Measurements from ENCODE around the gene ZC3H18. TPM values are rescaled to one million over a fixed set of nuclear protein-coding genes. Genes with fewer than 3 reads are reported as not detected.

Gene ZC3H18
- total and polyA plus RNA-seq, 2 experiments from 2014 or later = 26.8 to 26.9 TPM

DNA sequence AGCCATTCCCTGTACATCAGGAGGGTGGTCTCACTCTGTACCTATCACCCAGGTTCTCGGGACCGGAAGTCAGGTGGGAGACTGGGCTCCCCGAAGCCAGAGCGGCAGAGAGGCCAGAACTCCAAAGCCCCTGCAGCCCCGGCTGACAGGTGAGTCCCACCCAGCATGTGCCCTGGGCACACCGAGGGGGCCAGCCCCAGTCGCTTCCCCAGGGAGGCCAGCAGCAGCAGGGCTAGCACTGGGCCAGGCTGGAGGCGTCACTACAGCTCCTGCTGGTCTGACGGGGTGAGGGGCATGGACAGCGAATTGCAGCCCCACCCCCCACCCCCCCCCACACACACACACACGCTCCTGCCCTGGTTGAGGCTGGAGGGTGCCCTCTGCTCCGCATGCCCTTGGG is 60.2 kb downstream of the ZC3H18 start:
- TF ChIP-seq, protein P1, sequence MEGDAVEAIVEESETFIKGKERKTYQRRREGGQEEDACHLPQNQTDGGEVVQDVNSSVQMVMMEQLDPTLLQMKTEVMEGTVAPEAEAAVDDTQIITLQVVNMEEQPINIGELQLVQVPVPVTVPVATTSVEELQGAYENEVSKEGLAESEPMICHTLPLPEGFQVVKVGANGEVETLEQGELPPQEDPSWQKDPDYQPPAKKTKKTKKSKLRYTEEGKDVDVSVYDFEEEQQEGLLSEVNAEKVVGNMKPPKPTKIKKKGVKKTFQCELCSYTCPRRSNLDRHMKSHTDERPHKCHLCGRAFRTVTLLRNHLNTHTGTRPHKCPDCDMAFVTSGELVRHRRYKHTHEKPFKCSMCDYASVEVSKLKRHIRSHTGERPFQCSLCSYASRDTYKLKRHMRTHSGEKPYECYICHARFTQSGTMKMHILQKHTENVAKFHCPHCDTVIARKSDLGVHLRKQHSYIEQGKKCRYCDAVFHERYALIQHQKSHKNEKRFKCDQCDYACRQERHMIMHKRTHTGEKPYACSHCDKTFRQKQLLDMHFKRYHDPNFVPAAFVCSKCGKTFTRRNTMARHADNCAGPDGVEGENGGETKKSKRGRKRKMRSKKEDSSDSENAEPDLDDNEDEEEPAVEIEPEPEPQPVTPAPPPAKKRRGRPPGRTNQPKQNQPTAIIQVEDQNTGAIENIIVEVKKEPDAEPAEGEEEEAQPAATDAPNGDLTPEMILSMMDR (IDR thresholded peaks at IDR 0.05; ENCODE audit: low read depth, low read length) = no peak
- DNase-seq (ENCODE audit: low read depth in 1 of 2, low spot score in 1 of 2) = no peak
- Histone ChIP-seq H3K9me3 (ENCODE audit: low read depth) (no peaks in the 10 kb centered on the region), H3K27ac (no peak overlapping the region), H3K4me1 (ENCODE audit: low read depth) (peaks cover 4% of the 10 kb centered on the region), H3K4me3 (no peak overlapping the region), H3K27me3 (peaks cover 22% of the 10 kb centered on the region), H3K36me3 (peaks cover 25% of the 10 kb centered on the region)

DNA sequence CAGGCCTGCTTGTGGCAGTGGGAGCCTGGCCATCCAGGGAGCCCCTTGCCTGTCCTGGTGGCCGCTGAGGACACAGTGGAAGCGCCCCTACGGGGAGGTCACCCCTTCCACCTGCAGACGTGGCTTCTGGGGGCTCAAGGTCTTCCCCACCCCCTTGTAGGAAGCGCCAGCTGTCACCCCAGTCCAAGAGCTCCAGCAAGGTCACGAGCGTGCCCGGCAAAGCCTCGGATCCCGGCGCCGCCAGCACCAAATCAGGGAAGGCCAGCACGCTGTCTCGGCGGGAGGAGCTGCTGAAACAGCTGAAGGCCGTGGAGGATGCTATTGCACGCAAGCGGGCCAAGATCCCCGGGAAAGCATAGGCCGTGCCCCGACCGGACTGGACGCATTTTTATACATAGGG is 60.7 kb downstream of the ZC3H18 start:
- H3K27me3 ChIP-seq = peaks cover 27% of the 10 kb centered on the region
- H3K36me3 ChIP-seq = peaks cover 24% of the 10 kb centered on the region
- no peak for DNase-seq (ENCODE audit: low read depth in 1 of 2, low spot score in 1 of 2)
- H3K4me1 ChIP-seq (ENCODE audit: low read depth) = peaks cover 4% of the 10 kb centered on the region
- TF ChIP-seq, protein P1 (IDR thresholded peaks at IDR 0.05; ENCODE audit: low read depth, low read length) = no peak
- H3K9me3 ChIP-seq (ENCODE audit: low read depth) = no peaks in the 10 kb centered on the region
- no peak overlapping the region for H3K4me3 ChIP-seq
- no peak overlapping the region for H3K27ac ChIP-seq

DNA sequence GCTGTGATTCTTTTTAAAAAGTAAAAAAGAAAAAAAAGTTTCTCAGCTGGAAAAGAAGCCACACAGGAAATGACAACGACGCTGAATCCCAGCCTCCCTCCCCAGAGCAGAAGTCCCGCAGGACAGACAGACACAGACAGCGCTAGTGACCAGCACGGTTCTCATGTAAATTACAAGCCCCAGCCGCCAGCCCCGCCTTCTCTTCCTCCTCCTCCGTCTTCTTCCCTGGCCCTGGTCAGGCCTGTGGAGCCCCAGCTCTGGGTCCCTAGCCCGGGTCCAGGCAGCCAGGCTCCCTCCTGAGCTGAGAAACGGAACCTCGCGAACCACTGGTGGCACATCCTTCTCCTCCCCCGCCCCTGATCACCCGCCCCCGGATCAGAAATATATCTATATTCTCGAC is 61.2 kb downstream of the ZC3H18 start:
- Histone ChIP-seq H3K27ac (no peak overlapping the region), H3K27me3 (peaks cover 31% of the 10 kb centered on the region), H3K4me3 (no peak overlapping the region), H3K9me3 (ENCODE audit: low read depth) (no peaks in the 10 kb centered on the region), H3K4me1 (ENCODE audit: low read depth) (peaks cover 4% of the 10 kb centered on the region), H3K36me3 (peaks cover 23% of the 10 kb centered on the region)
- DNase-seq (ENCODE audit: low read depth in 1 of 2, low spot score in 1 of 2) = no peak
- TF ChIP-seq, protein P1 (IDR thresholded peaks at IDR 0.05; ENCODE audit: low read depth, low read length) = no peak

DNA sequence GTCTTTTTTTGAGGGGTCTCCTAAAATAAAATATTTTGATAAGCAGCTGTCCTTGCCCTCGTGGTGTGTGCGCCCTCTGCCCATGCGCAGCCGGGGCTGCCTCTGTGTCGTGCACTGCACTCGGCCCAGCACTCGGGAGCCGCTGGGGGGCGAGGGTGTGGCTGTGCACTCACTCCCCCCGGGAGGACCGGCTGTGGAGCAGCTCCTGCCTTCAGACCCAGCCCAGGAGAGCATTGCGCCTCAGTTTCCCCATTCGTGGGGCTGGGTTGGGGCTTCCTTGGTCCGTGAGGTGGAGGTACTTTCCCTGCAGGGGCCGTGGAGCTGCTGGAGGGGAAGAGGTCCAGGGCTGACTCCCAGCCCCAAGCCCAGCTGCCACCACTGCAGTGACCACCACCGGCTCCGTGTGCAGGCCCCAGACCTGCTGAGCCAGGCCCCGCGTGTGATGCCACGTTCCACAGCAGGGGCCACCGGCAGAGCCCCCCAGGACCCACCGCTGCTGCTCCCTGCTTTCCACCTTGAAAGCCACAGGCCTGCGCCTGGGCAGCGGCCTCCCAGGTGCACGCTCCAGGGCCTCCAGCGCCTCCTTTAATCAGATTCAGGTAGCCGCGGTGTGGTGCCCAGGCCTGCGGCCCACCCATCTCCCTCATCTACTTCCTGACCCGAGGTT is 61.9 kb downstream of the ZC3H18 start:
- Histone ChIP-seq H3K9me3 (ENCODE audit: low read depth) (no peaks in the 10 kb centered on the region), H3K4me1 (ENCODE audit: low read depth) (peaks cover 4% of the 10 kb centered on the region), H3K36me3 (peaks cover 23% of the 10 kb centered on the region), H3K27me3 (peaks cover 32% of the 10 kb centered on the region), H3K27ac (no peak overlapping the region), H3K4me3 (no peak overlapping the region)
- TF ChIP-seq, protein P1 (IDR thresholded peaks at IDR 0.05; ENCODE audit: low read depth, low read length) = no peak
- DNase-seq (ENCODE audit: low read depth in 1 of 2, low spot score in 1 of 2) = no peak

DNA sequence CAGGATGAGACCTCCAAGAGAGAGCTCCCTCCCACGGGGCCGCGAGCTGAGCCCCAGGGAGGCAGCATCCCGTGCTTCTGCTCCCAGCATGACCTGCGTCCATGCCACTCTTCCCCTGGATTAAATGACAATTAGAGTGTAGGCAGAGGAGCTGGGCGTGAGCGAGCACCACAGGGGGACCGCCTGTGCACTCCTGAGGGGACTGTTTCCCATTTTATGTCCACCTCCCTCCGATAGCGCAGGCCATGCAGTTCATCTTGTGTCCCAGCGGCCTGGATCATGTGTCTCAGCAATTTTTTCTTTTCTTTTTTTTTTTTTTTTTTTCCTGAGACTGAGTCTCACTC is 62.4 kb downstream of the ZC3H18 start:
- peaks cover 36% of the 10 kb centered on the region for H3K27me3 ChIP-seq
- H3K36me3 ChIP-seq = peaks cover 23% of the 10 kb centered on the region
- no peaks in the 10 kb centered on the region for H3K9me3 ChIP-seq (ENCODE audit: low read depth)
- TF ChIP-seq, protein P1 (IDR thresholded peaks at IDR 0.05; ENCODE audit: low read depth, low read length) = no peak
- H3K4me3 ChIP-seq = no peak overlapping the region
- peaks cover 4% of the 10 kb centered on the region for H3K4me1 ChIP-seq (ENCODE audit: low read depth)
- H3K27ac ChIP-seq = no peak overlapping the region
- DNase-seq (ENCODE audit: low read depth in 1 of 2, low spot score in 1 of 2) = no peak

Data from cardiac muscle cell (in vitro differentiated cells and primary cell).